ENCODE data around the gene PTPRE. TPM values are rescaled to one million over a fixed set of nuclear protein-coding genes. Genes with fewer than 3 reads are reported as not detected.

The PTPRE gene
- total RNA-seq, 2 donors from 2014 or later = 11.3 to 23.5 TPM

DNA sequence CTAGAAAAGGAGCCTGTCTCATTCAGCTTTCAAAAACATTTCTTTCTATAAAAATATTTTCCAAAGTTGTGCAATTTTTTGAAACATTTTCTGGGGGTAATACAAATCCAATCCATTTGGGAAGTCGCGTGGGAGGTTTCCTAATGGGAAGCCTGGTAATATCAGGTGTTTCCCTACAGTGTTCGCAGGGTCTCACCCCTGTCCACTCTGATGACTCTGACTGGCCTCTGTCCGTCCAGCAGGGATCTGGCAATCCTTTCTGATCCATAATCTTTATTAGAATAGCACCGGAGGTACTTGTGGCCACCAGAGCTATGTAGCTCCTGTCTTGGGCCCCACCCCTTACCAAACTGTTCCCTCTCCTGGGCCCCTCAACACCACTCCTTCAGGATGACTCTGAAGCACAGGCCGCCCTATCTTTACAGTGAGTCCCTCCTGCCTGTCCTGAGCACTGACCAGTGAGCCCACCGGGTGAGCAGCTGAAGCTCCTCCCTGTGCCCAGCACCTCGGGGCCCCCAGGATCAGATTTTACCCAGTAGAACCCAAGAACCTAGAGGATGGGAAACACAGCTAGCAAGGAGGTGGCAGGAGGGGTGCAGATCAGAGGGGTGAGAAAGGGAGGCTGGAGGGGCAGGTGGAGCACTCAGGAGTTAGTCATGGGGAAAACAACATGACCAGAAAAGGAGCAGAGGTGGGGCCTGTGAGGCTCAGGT is 84.8 kb downstream of the PTPRE start:
- H3K27me3 ChIP-seq = no peaks in the 10 kb centered on the region
- peak overlapping the region; percentile 62 to 65 for H3K27ac ChIP-seq
- TF ChIP-seq, protein P1, sequence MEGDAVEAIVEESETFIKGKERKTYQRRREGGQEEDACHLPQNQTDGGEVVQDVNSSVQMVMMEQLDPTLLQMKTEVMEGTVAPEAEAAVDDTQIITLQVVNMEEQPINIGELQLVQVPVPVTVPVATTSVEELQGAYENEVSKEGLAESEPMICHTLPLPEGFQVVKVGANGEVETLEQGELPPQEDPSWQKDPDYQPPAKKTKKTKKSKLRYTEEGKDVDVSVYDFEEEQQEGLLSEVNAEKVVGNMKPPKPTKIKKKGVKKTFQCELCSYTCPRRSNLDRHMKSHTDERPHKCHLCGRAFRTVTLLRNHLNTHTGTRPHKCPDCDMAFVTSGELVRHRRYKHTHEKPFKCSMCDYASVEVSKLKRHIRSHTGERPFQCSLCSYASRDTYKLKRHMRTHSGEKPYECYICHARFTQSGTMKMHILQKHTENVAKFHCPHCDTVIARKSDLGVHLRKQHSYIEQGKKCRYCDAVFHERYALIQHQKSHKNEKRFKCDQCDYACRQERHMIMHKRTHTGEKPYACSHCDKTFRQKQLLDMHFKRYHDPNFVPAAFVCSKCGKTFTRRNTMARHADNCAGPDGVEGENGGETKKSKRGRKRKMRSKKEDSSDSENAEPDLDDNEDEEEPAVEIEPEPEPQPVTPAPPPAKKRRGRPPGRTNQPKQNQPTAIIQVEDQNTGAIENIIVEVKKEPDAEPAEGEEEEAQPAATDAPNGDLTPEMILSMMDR (IDR thresholded peaks at IDR 0.05) = no peak

DNA sequence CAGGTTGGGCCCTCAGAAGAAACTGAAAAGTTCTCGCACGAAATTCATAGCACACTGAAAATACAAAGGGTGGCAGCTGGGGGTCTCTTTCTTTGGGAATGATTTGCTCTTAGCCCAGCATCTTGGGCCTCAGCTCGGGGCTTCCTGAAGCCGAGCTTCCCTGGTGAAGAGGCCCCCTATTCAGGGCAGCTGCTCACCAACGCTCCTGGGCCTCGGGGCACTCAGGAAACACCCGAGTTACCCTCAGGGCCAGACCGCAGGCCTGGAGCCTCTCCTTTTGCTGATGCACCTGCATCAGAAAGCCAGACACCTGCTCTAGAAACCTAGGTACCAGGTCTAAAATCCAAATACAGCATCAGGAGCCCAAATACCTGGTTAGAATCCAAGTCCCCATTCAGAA is 85.5 kb downstream of the PTPRE start:
- Histone ChIP-seq H3K36me3 (no peaks in the 10 kb centered on the region), H3K4me3 (no peak overlapping the region), H3K27ac (peak overlapping the region in 1 of 2 donors; percentile 65), H3K9me3 (no peaks in the 10 kb centered on the region), H3K4me1 (peaks cover 0 to 56% of the 10 kb centered on the region in 2 donors), H3K27me3 (no peaks in the 10 kb centered on the region)
- DNase-seq (ENCODE audit: low spot score) = no peak
- TF ChIP-seq, protein P1 (IDR thresholded peaks at IDR 0.05) = no peak

More for the DNA sequence above, 84.8 kb downstream of the PTPRE start:
- DNase-seq (ENCODE audit: low spot score) = no peak
- Histone ChIP-seq H3K9me3 (no peaks in the 10 kb centered on the region), H3K4me1 (peaks cover 0 to 56% of the 10 kb centered on the region in 2 donors), H3K4me3 (no peak overlapping the region), H3K36me3 (no peaks in the 10 kb centered on the region)

DNA sequence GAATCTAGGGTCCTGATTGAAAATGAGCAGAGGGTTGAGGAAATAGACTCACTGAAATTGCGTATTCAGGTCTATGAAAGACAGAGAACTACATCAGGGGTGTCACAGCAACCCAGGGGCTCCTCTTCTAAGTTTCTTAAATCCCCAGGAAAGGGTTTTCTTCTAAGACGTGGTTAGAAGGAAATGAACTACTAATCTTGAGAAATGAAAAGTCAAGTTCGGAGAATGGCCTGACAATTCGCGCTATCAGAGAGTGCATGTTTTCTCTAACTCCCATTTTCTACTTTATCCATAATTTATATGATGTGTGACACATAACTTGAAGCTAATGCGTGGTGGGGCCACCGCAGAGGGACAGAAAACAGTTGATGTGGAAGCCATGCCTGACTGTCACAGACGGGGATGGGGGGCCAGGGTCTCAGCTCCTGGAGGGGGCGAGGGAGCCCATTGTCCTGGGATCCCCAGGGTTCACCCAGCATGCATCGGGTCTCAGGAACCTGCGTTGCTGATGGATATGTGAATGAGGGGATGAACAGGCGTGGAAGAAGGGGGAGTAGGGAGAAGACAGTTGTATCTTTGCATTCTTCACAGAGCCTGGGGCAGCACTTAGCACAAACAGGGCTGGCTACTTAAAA is 86.3 kb downstream of the PTPRE start:
- Histone ChIP-seq H3K36me3 (no peaks in the 10 kb centered on the region), H3K27me3 (no peaks in the 10 kb centered on the region), H3K27ac (no peak overlapping the region), H3K4me3 (no peak overlapping the region), H3K4me1 (peaks cover 0 to 57% of the 10 kb centered on the region in 2 donors), H3K9me3 (no peaks in the 10 kb centered on the region)
- DNase-seq (ENCODE audit: low spot score) = no peak
- TF ChIP-seq, protein P1 (IDR thresholded peaks at IDR 0.05) = no peak

DNA sequence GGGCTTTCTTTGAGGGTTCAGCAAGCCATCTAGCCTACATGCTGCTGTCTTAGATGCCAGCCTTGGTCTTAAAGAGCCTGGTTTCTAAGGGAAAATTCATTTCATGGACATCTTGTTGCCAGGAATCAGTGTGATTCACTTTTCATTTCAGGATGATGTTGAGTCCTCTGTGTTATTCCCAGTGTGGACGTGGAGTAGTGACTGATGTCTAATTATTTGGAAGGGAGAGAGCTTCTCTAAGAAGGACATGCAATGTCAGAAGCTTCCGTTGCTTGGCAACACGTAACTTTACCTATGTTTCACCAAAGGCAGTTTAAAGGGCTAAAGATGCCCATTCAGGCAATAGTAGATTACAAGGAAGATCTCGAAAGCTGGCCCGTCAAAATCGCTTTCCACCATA is 89.0 kb downstream of the PTPRE start:
- no peak overlapping the region for H3K4me3 ChIP-seq
- no peak for DNase-seq (ENCODE audit: low spot score)
- no peaks in the 10 kb centered on the region for H3K9me3 ChIP-seq
- peak overlapping the region; percentile 54 to 78 for H3K27ac ChIP-seq
- no peaks in the 10 kb centered on the region for H3K27me3 ChIP-seq
- no peaks in the 10 kb centered on the region for H3K36me3 ChIP-seq
- TF ChIP-seq, protein P1 (IDR thresholded peaks at IDR 0.05) = no peak
- peaks cover 0 to 43% of the 10 kb centered on the region in 2 donors for H3K4me1 ChIP-seq

DNA sequence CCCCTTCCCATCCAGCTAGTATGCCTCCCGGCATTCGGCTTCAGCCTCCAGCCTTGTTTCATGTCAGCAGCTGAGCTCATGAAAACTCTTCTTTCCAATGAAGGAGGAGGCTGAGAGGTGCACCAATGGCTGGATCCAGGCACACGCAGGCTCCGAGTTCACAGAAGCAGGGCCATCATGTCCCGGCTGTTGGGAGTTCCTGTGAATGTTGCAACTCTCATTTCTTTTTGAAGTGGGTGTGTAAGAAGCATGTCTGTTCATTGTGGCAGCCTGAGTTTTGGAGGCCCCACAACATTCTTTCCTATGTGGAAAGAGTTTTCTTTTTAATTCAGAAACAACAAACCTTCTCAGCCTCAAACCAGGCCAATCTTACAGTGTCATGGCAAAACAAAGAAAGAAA is 89.7 kb downstream of the PTPRE start:
- H3K36me3 ChIP-seq = no peaks in the 10 kb centered on the region
- peak overlapping the region; percentile 54 to 78 for H3K27ac ChIP-seq

More for the DNA sequence above, 89.7 kb downstream of the PTPRE start:
- H3K27me3 ChIP-seq = no peaks in the 10 kb centered on the region
- no peaks in the 10 kb centered on the region for H3K9me3 ChIP-seq
- peaks cover 0 to 44% of the 10 kb centered on the region in 2 donors for H3K4me1 ChIP-seq
- H3K4me3 ChIP-seq = no peak overlapping the region
- TF ChIP-seq, protein P1 (IDR thresholded peaks at IDR 0.05) = no peak
- peak; percentile 79 for DNase-seq (ENCODE audit: low spot score)

All from right atrium auricular region (tissue), 2 donors.